HG03175 (cell line): ENCODE measurements around the gene COL20A1.
"Not testable (repeated sequence)": the region's sequence is repeated elsewhere in the genome, so short reads cannot be mapped to it uniquely, and the experiment has no call there.

Experiments used
- ATAC-seq: cut with Tn5 transposase; IDR thresholded peaks from one replicate; pipeline ENCODE4 v1.9.1; 2021; ENCODE audit warnings: mild to moderate bottlenecking, moderate library complexity; ENCODE audit not compliant: unreplicated experiment

The COL20A1 gene

GRCh38 chr20:63292904-63293303 lies at the start of gene COL20A1:
Gene COL20A1, plus strand, starts transcription at chr20:63293186. Its CDS starts 1,922 bp downstream, at chr20:63295108.
- ATAC-seq, result no peak

DNA sequence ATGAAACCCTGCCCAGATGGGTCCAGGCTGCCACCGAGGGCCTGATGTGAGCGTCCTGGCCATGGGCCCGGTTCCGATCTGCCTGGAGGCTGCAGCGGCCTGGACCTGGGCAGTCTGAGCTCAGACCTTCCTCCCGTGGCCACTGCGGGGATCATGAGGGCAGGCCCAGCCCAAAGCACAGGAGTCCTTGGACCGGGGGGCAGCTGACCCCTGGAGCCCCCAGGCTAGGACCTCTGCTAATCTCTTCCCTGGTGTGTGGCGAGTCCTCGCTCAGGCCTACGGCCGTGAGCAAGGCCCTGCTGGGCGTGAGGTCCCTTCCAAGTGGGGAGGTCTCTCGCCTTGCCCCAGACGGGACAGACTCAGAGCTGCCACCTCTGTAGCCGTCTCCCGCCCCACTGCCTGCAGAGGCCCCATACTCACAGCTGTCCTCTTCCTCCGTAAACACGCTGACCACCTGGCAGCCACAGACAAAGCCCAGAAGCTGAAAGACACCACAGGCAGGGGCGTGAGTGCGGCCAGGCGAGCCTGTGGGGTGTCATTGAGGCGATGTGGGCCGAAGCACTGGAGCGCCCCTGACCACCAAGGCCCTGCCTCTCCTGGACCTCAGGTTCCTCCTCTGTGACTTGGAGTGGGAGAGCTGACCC lies 49.3 kb upstream of the COL20A1 start:
- ATAC-seq, result no peak

DNA sequence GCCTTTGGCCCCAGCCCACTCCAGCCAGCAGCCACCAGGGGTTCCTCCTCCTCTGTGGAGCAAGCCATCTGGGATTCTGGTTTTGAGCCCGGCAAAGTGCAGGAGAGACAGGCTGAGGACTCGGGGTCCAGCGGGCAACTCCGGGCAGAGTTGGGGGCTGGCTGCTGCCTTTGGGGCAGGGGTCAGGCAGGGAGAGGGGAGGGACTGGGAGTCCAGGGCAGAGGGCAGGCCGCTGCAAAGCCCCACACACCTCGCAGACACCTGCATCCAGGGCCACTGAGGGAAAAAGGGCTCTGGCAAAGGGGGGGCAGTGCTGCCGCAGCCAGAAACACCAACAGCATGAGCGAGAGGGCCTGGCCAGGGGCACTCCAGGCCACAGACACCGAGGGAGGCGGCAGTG lies 48.5 kb upstream of the COL20A1 start:
- no peak for ATAC-seq

GRCh38 chr20:63246490-63247288 lies 46.3 kb upstream of the COL20A1 start:
- ATAC-seq, result no peak

GRCh38 chr20:63247671-63248228 lies 45.2 kb upstream of the COL20A1 start:
- ATAC-seq, result no peak

DNA sequence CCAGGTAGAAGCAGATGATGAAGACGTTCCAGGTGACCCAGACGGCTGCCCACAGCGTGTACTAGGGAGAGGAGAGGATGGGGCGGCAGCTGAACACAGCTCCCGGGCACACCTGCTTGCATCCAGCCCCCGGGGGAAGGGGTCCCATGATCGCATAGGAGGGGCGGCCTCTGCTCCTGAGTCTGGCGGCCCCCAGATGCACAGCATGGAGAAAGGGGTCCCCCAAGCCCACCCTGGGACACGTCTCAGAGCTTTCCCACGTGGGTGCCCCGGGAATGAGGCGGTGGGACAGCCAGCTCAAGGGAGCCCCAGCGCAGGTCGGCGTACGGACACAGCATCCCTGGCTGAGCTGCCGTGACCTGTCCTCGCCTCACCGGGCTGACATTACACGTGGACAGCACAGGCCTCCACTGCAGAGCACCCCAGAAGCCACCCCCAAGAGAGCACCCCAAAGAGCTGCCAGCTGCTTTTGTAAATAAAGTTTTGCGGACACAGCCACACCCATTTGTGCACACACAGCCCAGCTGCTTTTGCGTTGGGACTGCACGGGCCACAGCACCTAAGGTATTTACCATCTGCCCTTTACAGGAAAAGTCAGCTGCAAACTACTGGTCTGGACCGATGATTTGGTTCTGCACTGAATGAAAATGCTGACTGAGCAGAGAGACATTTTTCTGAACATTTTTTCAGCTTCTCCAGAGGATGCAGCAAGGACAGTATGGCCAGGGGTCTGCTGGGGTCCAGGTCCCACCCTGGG lies 44.0 kb upstream of the COL20A1 start:
- ATAC-seq, result no peak

DNA sequence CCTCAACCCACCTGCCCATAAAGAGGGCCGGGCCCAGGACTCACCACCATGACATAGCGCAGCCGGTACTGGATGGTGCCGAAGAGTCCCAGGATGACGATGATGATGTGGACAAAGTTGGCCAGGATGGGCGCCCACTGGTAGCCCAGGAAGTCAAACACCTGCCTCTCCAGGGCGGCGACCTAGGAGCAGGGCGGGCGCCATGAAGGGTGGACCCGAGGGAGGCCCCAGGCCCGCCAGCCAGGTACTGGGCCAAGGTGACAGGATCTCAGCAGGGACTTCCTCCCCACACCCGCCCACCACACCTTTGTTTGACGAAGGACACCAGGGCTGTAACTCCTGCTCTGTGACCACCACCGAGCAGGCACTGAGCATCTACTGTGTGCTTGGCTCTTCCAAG lies 43.1 kb upstream of the COL20A1 start:
- ATAC-seq, result no peak

- not testable (repeated sequence) for ATAC-seq
Measured at GRCh38 chr20:63251350-63251749, 41.6 kb upstream of the COL20A1 start.

GRCh38 chr20:63252284-63252711 lies 40.7 kb upstream of the COL20A1 start:
- no peak for ATAC-seq

DNA sequence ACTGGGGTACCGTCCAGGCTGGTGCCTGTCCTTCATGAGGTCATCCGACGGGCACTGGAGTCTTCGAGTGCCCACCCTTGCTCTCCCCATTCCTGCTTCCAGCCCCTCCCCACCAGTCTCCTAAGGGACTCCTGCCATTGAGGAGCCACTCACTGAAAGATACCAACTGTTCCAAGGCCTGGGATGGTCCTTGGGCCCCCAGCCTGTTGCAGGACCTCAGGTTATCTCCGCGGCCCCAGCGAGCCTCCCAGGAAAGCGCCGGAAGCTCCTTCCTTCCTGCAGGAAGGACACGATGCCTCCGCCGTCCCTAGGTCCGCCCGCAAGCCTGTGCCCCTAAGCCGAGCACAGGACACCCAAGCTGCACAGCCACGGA lies 39.9 kb upstream of the COL20A1 start:
- ATAC-seq, result no peak

- no peak for ATAC-seq
Measured at GRCh38 chr20:63253438-63254231, 39.4 kb upstream of the COL20A1 start.

DNA sequence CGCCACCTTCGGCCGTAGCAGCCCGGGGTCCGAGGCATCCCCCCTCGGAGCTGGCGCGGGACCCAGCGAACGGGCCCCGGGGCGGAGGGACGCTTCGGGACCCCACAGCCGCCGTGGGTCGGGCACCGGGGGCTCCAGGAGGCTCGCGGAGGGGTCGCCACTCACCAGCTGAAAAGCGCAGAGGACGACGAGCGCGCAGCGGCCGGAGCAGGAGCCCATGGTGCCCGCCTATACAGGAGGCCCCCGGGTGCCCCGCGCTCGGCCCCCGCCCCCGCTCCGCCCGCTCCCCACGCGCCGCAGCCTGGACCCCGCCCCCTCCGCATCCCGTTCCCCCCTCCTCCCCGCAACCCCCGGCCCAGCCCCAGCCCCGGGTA lies 38.8 kb upstream of the COL20A1 start, which contains the start of gene NKAIN4:
Gene NKAIN4 (minus strand): TSS at position 232 of the 374 bp plus-strand sequence. CDS start 13 bp downstream, at position 219.
- no peak for ATAC-seq

- no peak for ATAC-seq
Measured at GRCh38 chr20:63254606-63255384, 38.2 kb upstream of the COL20A1 start.

DNA sequence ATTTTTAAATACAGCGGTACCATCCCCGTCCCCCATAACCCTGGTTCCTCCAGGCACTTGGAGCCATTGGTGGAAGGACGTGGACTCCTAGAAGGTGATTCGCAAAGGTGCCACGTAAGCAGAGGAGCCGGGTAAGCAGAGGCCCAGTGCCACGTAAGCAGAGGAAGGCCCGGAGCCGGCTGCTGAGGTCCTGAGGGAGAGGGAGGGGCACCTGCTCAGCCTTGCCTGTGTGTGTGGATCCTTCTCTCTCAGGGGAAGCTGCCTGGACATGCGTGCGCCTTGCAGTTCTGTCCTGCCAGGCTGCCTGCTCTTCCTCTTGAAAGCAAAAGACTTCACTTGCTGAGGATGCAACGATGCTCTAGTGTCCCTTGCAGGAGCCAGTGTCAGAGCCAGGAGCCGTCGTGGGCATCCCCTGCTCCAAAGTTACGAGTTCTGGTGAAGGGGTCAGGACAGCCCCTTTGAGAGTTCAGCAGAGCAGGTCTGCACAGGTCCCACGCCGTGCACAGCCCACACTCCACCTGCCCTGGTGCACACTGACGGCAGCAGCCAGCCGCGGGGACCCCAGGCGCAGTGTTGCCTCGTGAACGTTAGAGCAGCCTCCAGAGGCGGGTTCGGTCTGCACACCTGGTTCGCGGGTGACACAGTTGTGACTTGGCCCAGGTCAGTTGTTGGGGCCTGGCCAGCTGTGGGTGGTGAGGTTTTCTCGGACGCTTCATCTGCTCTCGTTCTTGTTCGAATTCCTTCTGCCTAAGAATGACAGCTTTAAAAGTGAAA lies 36.9 kb upstream of the COL20A1 start:
- ATAC-seq, result no peak

DNA sequence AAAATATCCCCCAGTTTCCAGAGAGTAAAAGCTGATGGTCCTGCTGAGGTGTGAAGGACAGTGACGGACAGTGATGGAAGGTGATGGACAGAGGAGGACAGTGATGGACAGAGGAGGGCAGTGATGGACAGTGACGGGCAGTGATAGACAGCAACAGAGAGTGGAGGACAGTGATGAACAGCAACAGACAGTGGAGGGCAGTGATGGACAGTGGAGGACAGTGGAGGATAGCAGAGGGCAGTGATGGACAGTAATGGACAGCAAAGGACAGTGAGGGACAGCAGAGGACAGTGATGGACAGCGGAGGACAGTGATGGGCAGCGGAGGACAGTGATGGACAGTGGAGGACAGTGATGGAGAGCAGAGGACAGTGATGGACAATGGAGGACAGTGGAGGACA lies 36.0 kb upstream of the COL20A1 start:
- no peak for ATAC-seq

- no peak for ATAC-seq
Measured at GRCh38 chr20:63257629-63258028, 35.4 kb upstream of the COL20A1 start.

DNA sequence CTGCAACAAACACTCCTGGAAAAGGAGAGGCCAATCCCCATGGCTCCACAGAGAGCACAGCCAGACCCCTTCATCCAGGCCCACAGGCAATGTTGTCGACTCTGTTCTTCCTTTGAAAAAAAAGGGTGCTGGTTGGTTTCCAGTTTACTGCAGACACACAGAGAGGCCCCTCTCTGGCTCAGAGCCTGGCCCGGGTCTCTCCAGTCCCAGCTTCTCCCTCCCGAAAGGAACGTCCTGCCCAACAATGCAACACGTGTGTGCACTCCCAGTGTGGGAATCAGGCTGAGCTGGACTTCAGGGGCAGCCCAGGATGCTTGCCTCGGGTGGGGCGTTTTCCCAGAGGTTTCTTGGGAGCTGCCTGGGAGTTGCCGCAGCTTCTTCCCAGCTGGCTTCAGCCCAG lies 34.2 kb upstream of the COL20A1 start:
- ATAC-seq, result no peak

- ATAC-seq, result no peak
Measured at GRCh38 chr20:63259734-63260460, 33.1 kb upstream of the COL20A1 start.
